Endothelial cell (in vitro differentiated cells): ENCODE data around the gene CACNA1H. TPM values are rescaled to one million over a fixed set of nuclear protein-coding genes. Genes with fewer than 3 reads are reported as not detected.

Experiments used
- DNase-seq: peaks from one replicate; pipeline ENCODE4 v3.0.0; 2021; ENCODE audit warnings: low spot score
- H3K27ac Mint-ChIP-seq: one replicate; pipeline ENCODE4 v1.8.0; 2021; ENCODE audit warnings: mixed read lengths, inconsistent platforms; ENCODE audit not compliant: unreplicated experiment
- H3K27me3 Mint-ChIP-seq: one replicate; pipeline ENCODE4 v1.8.0; 2021; ENCODE audit warnings: mild to moderate bottlenecking, moderate library complexity, mixed read lengths, inconsistent platforms; ENCODE audit not compliant: unreplicated experiment
- H3K36me3 Mint-ChIP-seq: one replicate; pipeline ENCODE4 v1.8.0; 2021; ENCODE audit warnings: mild to moderate bottlenecking, low read depth, mixed read lengths, inconsistent platforms; ENCODE audit not compliant: unreplicated experiment
- H3K4me1 Mint-ChIP-seq: one replicate; pipeline ENCODE4 v1.8.0; 2021; ENCODE audit warnings: mild to moderate bottlenecking, mixed read lengths, inconsistent platforms; ENCODE audit not compliant: unreplicated experiment
- H3K4me3 Mint-ChIP-seq: one replicate; pipeline ENCODE4 v1.8.0; 2021; ENCODE audit warnings: mild to moderate bottlenecking, mixed read lengths, inconsistent platforms; ENCODE audit not compliant: unreplicated experiment
- H3K9me3 Mint-ChIP-seq: one replicate; pipeline ENCODE4 v1.8.0; 2021; ENCODE audit warnings: mixed read lengths, inconsistent platforms; ENCODE audit not compliant: unreplicated experiment
- CTCF ChIP-seq: fragments of 200-600 bp; sonication (generic); IDR thresholded peaks from one replicate; pipeline ENCODE4 v1.5.0; 2021; ENCODE audit warnings: antibody characterized with exemption; ENCODE audit not compliant: unreplicated experiment
- total RNA-seq: library from RNA; stranded (reverse); fragmentation: NEBNext Ultra II Directional; extraction: Animal tissue kit (Norgen Biotek cat#: 25700); gene quantifications from one replicate; pipeline ENCODE4 v1.2.1, GENCODE V29; 2021; ENCODE audit not compliant: unreplicated experiment

Gene CACNA1H
- total RNA-seq, 1 donor from 2014 or later, result 3.4 TPM

- no peak for DNase-seq
- peaks cover 8% of the 10 kb centered on the region for H3K27me3 Mint-ChIP-seq
- H3K4me1 Mint-ChIP-seq, result no peaks in the 10 kb centered on the region
- H3K9me3 Mint-ChIP-seq, result no peaks in the 10 kb centered on the region
- no peak overlapping the region for H3K4me3 Mint-ChIP-seq
- no peak for TF ChIP-seq CTCF
- peaks cover 8% of the 10 kb centered on the region for H3K36me3 Mint-ChIP-seq
- H3K27ac Mint-ChIP-seq, result no peak overlapping the region
These were observed 118.4 kb downstream of the CACNA1H start for GRCh38 chr16:1271380-1271723.

Other genes with a start within 250 kb of the CACNA1H start
- gene LMF1, start 182.1 kb upstream of the CACNA1H start, total RNA-seq, result 21.7 TPM
- gene SOX8, start 171.3 kb upstream of the CACNA1H start, total RNA-seq, result 4.3 TPM
- gene SSTR5, start 80.4 kb upstream of the CACNA1H start, total RNA-seq, result not detected
- not detected for gene C1QTNF8, start 56.9 kb upstream of the CACNA1H start, total RNA-seq
- gene TPSG1, start 72.2 kb downstream of the CACNA1H start, total RNA-seq, result not detected
- gene TPSB2, start 77.1 kb downstream of the CACNA1H start, total RNA-seq, result not detected
- not detected for gene TPSAB1, start 87.6 kb downstream of the CACNA1H start, total RNA-seq
- not detected for gene TPSD1, start 103.0 kb downstream of the CACNA1H start, total RNA-seq
- 167 TPM for gene UBE2I, start 156.5 kb downstream of the CACNA1H start, total RNA-seq
- gene BAIAP3, start 180.5 kb downstream of the CACNA1H start, total RNA-seq, result 6.5 TPM
- gene TSR3, start 198.8 kb downstream of the CACNA1H start, total RNA-seq, result 68.2 TPM
- gene GNPTG, start 198.8 kb downstream of the CACNA1H start, total RNA-seq, result 47.9 TPM